ENCODE results near the gene CRIP3. TPM values are rescaled to one million over a fixed set of nuclear protein-coding genes. Genes with fewer than 3 reads are reported as not detected.

The CRIP3 gene
- polyA plus RNA-seq, 1 donor from 2014 or later = 2.9 TPM

GRCh38 chr6:43287717-43288679, 20.6 kb downstream of the CRIP3 start:
- no peaks in the 10 kb centered on the region for H3K36me3 Mint-ChIP-seq
- H3K9me3 Mint-ChIP-seq = no peaks in the 10 kb centered on the region
- no peaks in the 10 kb centered on the region for H3K4me1 Mint-ChIP-seq
- peak overlapping the region in 1 of 3 donors; percentile 26 for H3K27ac Mint-ChIP-seq
- no peak overlapping the region for H3K4me3 Mint-ChIP-seq
- peaks cover 17% of the 10 kb centered on the region for H3K27me3 Mint-ChIP-seq

DNA sequence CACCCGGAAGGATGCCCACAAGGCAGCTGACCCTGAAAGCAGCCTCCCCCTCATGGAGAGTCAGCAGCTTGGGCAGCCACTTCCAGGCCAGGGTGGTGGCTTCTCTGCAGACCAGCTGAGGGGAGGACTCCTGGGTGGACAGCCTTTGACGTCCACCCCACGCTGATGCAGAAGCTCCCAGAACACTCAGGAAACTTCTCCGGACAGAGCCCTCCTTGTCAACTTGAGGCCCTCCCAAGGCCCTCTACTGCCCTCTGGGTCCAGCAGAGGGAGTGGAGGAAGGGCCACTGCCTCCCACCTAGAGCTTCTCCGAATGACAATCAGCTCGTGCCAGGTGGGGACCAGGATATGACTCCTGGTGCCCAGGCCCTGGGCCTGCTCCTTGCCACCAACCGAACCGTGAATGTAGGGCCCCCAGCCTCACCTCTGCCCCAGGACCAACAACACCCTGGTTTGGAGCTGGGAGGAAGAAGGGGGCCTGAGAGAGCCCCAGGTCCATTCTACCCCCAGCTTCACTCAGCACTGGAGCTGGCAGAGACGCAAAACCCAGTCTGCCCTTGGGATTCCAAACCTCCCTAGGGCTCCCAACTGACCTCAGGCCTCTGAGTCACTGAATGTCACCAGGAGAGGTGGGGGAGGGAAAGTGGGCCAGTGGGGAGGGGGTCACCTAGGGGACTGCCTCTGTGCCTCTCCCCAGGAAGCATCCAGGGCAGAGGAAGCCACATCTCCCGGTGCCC, 21.5 kb downstream of the CRIP3 start:
- no peaks in the 10 kb centered on the region for H3K9me3 Mint-ChIP-seq
- H3K27ac Mint-ChIP-seq = no peak overlapping the region
- H3K27me3 Mint-ChIP-seq = peaks cover 15% of the 10 kb centered on the region
- H3K4me3 Mint-ChIP-seq = no peak overlapping the region
- no peaks in the 10 kb centered on the region for H3K36me3 Mint-ChIP-seq
- H3K4me1 Mint-ChIP-seq = peaks cover 0 to 1% (median 0%) of the 10 kb centered on the region in 3 donors

DNA sequence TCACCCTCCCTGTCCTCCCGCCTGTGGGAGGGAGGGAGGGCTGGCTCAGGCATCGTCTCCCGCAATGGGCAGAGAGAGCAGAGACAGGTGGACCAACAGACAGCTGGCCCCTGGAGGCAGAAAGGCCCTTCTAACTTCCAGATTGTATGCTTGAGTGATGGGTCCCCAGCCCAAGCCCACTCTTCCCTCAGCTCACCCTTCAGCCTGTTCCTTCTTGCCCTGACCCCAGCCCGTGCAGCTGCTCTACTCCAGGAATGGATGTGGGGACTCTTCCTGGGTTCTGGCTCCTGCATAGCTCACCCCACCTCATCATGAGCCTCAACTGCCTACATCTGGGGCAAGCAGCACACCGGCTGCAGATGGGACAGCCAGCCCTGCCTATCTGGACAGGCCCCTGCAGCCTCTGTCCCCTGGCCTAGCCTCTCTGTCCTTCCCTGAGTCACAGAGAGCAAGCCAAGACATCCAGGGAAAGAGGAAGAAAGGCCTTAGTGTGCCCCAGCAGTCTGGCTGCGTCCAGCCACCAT, 22.1 kb downstream of the CRIP3 start:
- Mint-ChIP-seq H3K4me3 (no peak overlapping the region), H3K36me3 (no peaks in the 10 kb centered on the region), H3K4me1 (peaks cover 0 to 1% (median 0%) of the 10 kb centered on the region in 3 donors), H3K9me3 (no peaks in the 10 kb centered on the region), H3K27ac (no peak overlapping the region), H3K27me3 (peaks cover 21% of the 10 kb centered on the region)

DNA sequence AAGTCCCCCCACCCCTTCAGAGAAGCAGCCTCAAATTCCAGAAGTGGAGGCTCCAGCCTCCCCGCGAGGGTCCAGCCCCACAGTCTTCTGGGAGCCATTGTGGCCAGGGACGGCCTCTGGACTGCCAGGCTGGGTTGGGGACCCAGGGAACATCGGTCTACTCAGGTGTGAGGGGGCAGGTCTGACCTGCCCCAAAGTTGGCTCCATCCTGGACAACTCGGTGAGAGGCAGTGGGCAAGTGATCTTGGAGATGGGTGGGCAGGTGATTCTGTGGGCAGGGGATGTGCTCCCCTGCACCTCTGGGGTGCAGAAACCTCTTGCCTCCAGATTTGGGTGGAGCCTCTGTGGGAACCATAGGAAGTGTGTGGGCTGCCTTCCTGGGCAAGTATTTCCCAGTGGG, 22.8 kb downstream of the CRIP3 start:
- H3K36me3 Mint-ChIP-seq = no peaks in the 10 kb centered on the region
- peaks cover 0 to 1% (median 0%) of the 10 kb centered on the region in 3 donors for H3K4me1 Mint-ChIP-seq
- H3K4me3 Mint-ChIP-seq = peak overlapping the region in 2 of 4 donors; percentile 28 to 58
- no peaks in the 10 kb centered on the region for H3K9me3 Mint-ChIP-seq
- no peak overlapping the region for H3K27ac Mint-ChIP-seq
- peaks cover 25% of the 10 kb centered on the region for H3K27me3 Mint-ChIP-seq

DNA sequence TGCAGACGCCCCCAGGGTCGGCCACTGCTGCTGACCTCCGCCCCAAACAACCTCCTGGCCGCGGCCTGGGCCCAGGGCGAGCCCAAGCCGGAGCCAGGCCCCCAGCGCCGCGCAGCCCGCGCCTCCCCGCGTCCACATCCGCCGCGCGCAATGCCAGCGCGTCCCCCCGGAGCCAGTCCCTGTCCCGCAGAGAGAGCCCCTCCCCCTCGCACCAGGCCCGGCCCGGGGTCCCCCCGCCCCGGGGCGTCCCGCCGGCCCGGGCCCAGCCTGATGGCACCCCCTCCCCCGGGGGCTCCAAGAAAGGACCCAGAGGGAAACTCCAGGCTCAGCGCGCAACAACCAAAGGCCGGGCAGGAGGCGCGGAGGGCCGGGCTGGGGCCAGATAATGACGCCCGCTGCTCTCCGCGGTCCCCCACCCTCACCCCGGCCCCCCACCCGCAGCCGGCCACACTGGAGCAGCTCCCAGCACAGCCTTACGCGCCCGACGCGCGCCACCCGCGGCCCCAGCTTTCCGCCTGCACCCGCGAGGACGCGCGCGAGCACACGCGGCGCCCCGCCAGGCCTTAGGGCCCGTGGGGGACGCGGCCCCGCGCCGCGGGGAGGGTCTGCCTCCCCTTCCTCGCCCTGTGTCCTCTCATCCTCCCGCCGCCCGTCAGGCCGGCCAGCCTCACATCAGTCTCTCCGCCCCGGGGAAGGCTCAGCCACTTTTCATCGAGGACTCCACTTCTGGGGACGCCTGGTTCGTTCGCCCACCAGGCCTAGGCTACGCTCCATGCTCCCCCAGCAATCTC, 23.4 kb downstream of the CRIP3 start:
- Mint-ChIP-seq H3K36me3 (no peaks in the 10 kb centered on the region), H3K9me3 (no peaks in the 10 kb centered on the region), H3K27me3 (peaks cover 31% of the 10 kb centered on the region), H3K4me3 (peak overlapping the region in 1 of 4 donors; percentile 28), H3K27ac (no peak overlapping the region), H3K4me1 (peaks cover 0 to 1% (median 0%) of the 10 kb centered on the region in 3 donors)

DNA sequence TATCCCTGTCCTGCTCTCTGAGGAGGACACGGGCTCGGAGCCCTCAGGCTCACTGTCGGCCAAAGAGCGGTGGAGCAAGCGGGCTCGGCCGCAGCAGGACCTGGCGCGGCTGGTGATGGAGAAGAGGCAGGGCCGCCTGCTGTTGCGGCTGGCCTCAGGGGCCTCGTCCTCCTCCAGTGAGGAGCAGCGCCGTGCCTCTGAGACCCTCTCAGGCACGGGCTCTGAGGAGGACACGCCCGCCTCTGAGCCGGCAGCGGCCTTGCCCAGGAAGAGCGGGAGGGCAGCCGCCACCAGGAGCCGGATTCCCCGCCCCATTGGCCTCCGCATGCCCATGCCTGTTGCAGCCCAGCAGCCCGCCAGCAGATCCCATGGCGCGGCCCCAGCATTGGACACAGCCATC, 24.7 kb downstream of the CRIP3 start:
- Mint-ChIP-seq H3K4me1 (peaks cover 0 to 1% (median 0%) of the 10 kb centered on the region in 3 donors), H3K9me3 (no peaks in the 10 kb centered on the region), H3K27ac (no peak overlapping the region), H3K4me3 (no peak overlapping the region), H3K36me3 (no peaks in the 10 kb centered on the region), H3K27me3 (peaks cover 31% of the 10 kb centered on the region)

DNA sequence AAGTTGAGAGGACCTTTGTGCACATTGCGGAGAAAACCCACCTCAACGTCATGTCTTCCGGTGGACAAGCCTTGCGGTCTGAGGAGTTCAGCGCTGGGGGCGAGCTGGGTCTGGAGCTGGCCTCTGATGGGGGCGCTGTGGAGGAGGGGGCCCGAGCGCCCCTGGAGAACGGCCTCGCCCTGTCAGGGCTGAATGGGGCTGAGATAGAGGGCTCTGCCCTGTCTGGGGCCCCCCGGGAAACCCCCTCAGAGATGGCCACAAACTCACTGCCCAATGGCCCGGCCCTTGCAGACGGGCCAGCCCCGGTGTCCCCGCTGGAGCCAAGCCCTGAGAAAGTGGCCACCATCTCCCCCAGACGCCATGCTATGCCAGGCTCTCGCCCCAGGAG, 25.1 kb downstream of the CRIP3 start:
- H3K27me3 Mint-ChIP-seq = peaks cover 32% of the 10 kb centered on the region
- no peaks in the 10 kb centered on the region for H3K9me3 Mint-ChIP-seq
- H3K4me3 Mint-ChIP-seq = no peak overlapping the region
- no peaks in the 10 kb centered on the region for H3K36me3 Mint-ChIP-seq
- H3K4me1 Mint-ChIP-seq = peaks cover 0 to 1% (median 0%) of the 10 kb centered on the region in 3 donors
- H3K27ac Mint-ChIP-seq = no peak overlapping the region

- Mint-ChIP-seq H3K9me3 (no peaks in the 10 kb centered on the region), H3K4me3 (peak overlapping the region in 1 of 4 donors; percentile 65), H3K36me3 (no peaks in the 10 kb centered on the region), H3K27ac (no peak overlapping the region), H3K27me3 (peaks cover 37% of the 10 kb centered on the region), H3K4me1 (peaks cover 0 to 1% (median 0%) of the 10 kb centered on the region in 3 donors)
These were observed 25.8 kb downstream of the CRIP3 start for GRCh38 chr6:43282636-43283513.

GRCh38 chr6:43282060-43282459, 26.6 kb downstream of the CRIP3 start:
- H3K4me1 Mint-ChIP-seq = peaks cover 0 to 1% (median 0%) of the 10 kb centered on the region in 3 donors
- peak overlapping the region in 1 of 4 donors; percentile 65 for H3K4me3 Mint-ChIP-seq
- H3K9me3 Mint-ChIP-seq = peaks cover 0 to 1% (median 0%) of the 10 kb centered on the region in 3 donors
- no peaks in the 10 kb centered on the region for H3K36me3 Mint-ChIP-seq
- H3K27ac Mint-ChIP-seq = no peak overlapping the region
- peaks cover 39% of the 10 kb centered on the region for H3K27me3 Mint-ChIP-seq

- H3K27ac Mint-ChIP-seq = no peak overlapping the region
- H3K36me3 Mint-ChIP-seq = no peaks in the 10 kb centered on the region
- H3K9me3 Mint-ChIP-seq = peaks cover 0 to 4% (median 0%) of the 10 kb centered on the region in 3 donors
- peaks cover 39% of the 10 kb centered on the region for H3K27me3 Mint-ChIP-seq
- peaks cover 4 to 5% (median 5%) of the 10 kb centered on the region in 3 donors for H3K4me1 Mint-ChIP-seq
- no peak overlapping the region for H3K4me3 Mint-ChIP-seq
These were observed 28.4 kb downstream of the CRIP3 start for GRCh38 chr6:43280234-43280633.

- Mint-ChIP-seq H3K27ac (no peak overlapping the region), H3K4me1 (peaks cover 5 to 7% (median 7%) of the 10 kb centered on the region in 3 donors), H3K27me3 (peaks cover 47% of the 10 kb centered on the region), H3K36me3 (no peaks in the 10 kb centered on the region), H3K9me3 (peaks cover 0 to 4% (median 0%) of the 10 kb centered on the region in 3 donors), H3K4me3 (no peak overlapping the region)
These were observed 30.0 kb downstream of the CRIP3 start for GRCh38 chr6:43278524-43279078.

- Mint-ChIP-seq H3K4me1 (peaks cover 5 to 7% (median 7%) of the 10 kb centered on the region in 3 donors), H3K36me3 (no peaks in the 10 kb centered on the region), H3K27ac (no peak overlapping the region), H3K27me3 (peaks cover 47% of the 10 kb centered on the region), H3K4me3 (peak overlapping the region in 2 of 4 donors; percentile 68 to 78), H3K9me3 (peaks cover 0 to 4% (median 0%) of the 10 kb centered on the region in 3 donors)
These were observed 30.7 kb downstream of the CRIP3 start for GRCh38 chr6:43277643-43278523.

GRCh38 chr6:43277306-43277642, 31.4 kb downstream of the CRIP3 start:
- Mint-ChIP-seq H3K27me3 (peaks cover 46% of the 10 kb centered on the region), H3K4me3 (peak overlapping the region in 2 of 4 donors; percentile 68 to 78), H3K36me3 (no peaks in the 10 kb centered on the region), H3K9me3 (peaks cover 0 to 4% (median 0%) of the 10 kb centered on the region in 3 donors), H3K27ac (no peak overlapping the region), H3K4me1 (peaks cover 5 to 7% (median 7%) of the 10 kb centered on the region in 3 donors)
